ENCODE data around the gene ZBTB7C.

ZBTB7C gene

GRCh38 chr18:48060346-48060745 lies 348.8 kb downstream of the ZBTB7C start:
- no peak for TF ChIP-seq CTCF (IDR thresholded peaks at IDR 0.05; ENCODE audit: control insufficient read depth, insufficient read depth, low read depth, low read length, missing control alignments)
- no peak overlapping the region for H3K4me3 ChIP-seq (ENCODE audit: control insufficient read depth, low read depth, low read length)
- DNase-seq (ENCODE audit: low read depth), result no peak

- H3K4me3 ChIP-seq (ENCODE audit: control insufficient read depth, low read depth, low read length), result no peak overlapping the region
- DNase-seq (ENCODE audit: low read depth), result no peak
- no peak for TF ChIP-seq CTCF (IDR thresholded peaks at IDR 0.05; ENCODE audit: control insufficient read depth, insufficient read depth, low read depth, low read length, missing control alignments)
These were observed 349.6 kb downstream of the ZBTB7C start for GRCh38 chr18:48059455-48060010.

- no peak for TF ChIP-seq CTCF (IDR thresholded peaks at IDR 0.05; ENCODE audit: control insufficient read depth, insufficient read depth, low read depth, low read length, missing control alignments)
- H3K4me3 ChIP-seq (ENCODE audit: control insufficient read depth, low read depth, low read length), result no peak overlapping the region
- no peak for DNase-seq (ENCODE audit: low read depth)
These were observed 350.7 kb downstream of the ZBTB7C start for GRCh38 chr18:48058486-48058885.

- TF ChIP-seq CTCF (IDR thresholded peaks at IDR 0.05; ENCODE audit: control insufficient read depth, insufficient read depth, low read depth, low read length, missing control alignments), result no peak
- H3K4me3 ChIP-seq (ENCODE audit: control insufficient read depth, low read depth, low read length), result no peak overlapping the region
- DNase-seq (ENCODE audit: low read depth), result no peak
These were observed 352.2 kb downstream of the ZBTB7C start for GRCh38 chr18:48057018-48057417.

GRCh38 chr18:48055351-48055750 lies 353.8 kb downstream of the ZBTB7C start:
- DNase-seq (ENCODE audit: low read depth), result no peak
- TF ChIP-seq CTCF (IDR thresholded peaks at IDR 0.05; ENCODE audit: control insufficient read depth, insufficient read depth, low read depth, low read length, missing control alignments), result no peak
- no peak overlapping the region for H3K4me3 ChIP-seq (ENCODE audit: control insufficient read depth, low read depth, low read length)

- H3K4me3 ChIP-seq (ENCODE audit: control insufficient read depth, low read depth, low read length), result no peak overlapping the region
- DNase-seq (ENCODE audit: low read depth), result no peak
- no peak for TF ChIP-seq CTCF (IDR thresholded peaks at IDR 0.05; ENCODE audit: control insufficient read depth, insufficient read depth, low read depth, low read length, missing control alignments)
These were observed 355.0 kb downstream of the ZBTB7C start for GRCh38 chr18:48053881-48054816.
